Trophoblast cell (in vitro differentiated cells and primary cell): ENCODE data around the gene CYP2J2.
"Not testable (repeated sequence)": the region's sequence is repeated elsewhere in the genome, so short reads cannot be mapped to it uniquely, and the experiment has no call there.

Experiments used
- DNase-seq, 2 donors: peaks; one replicate each; pipeline ENCODE4 v3.0.0-alpha.2; 2016
- H2AFZ ChIP-seq: 2 replicates; pipeline ENCODE4 v1.6.1; 2013; ENCODE audit warnings: low read length, moderate library complexity, mild to moderate bottlenecking; ENCODE audit not compliant: insufficient read depth, poor library complexity
- H2AK5ac ChIP-seq: 2 replicates; pipeline ENCODE4 v1.6.1; 2013; ENCODE audit warnings: mild to moderate bottlenecking, low read length
- H2BK120ac ChIP-seq: 2 replicates; pipeline ENCODE4 v1.6.1; 2013; ENCODE audit warnings: low read length, mild to moderate bottlenecking, moderate library complexity; ENCODE audit not compliant: insufficient read depth, poor library complexity
- H2BK12ac ChIP-seq: 2 replicates; pipeline ENCODE4 v1.6.1; 2013; ENCODE audit warnings: mild to moderate bottlenecking, low read length, moderate library complexity
- H2BK5ac ChIP-seq: 2 replicates; pipeline ENCODE4 v1.6.1; 2013; ENCODE audit warnings: low read length, low read depth, moderate library complexity, mild to moderate bottlenecking; ENCODE audit not compliant: poor library complexity
- H3K14ac ChIP-seq: 2 replicates; pipeline ENCODE4 v1.6.1; 2013; ENCODE audit warnings: mild to moderate bottlenecking, low read length
- H3K18ac ChIP-seq: 2 replicates; pipeline ENCODE4 v1.6.1; 2013; ENCODE audit warnings: mild to moderate bottlenecking, low read length
- H3K23ac ChIP-seq: 2 replicates; pipeline ENCODE4 v1.6.1; 2013; ENCODE audit warnings: low read length
- H3K27ac ChIP-seq: 2 replicates; pipeline ENCODE4 v1.5.1; 2013; ENCODE audit warnings: low read depth, mild to moderate bottlenecking, inconsistent platforms, low read length, moderate library complexity
- H3K27me3 ChIP-seq: 2 replicates; pipeline ENCODE4 v1.6.1; 2013; ENCODE audit warnings: inconsistent platforms, mild to moderate bottlenecking, low read length, moderate library complexity; ENCODE audit not compliant: insufficient read depth
- H3K36me3 ChIP-seq, 2 experiments: 1 replicate in 1 of 2; 2 replicates in 1 of 2; pipeline ENCODE4 v1.6.1; 2013; ENCODE audit warnings: low read length in 2 of 2, mild to moderate bottlenecking in 2 of 2, moderate library complexity in 1 of 2; ENCODE audit not compliant: insufficient read depth in 2 of 2, control insufficient read depth in 1 of 2
- H3K4ac ChIP-seq: 2 replicates; pipeline ENCODE4 v1.6.1; 2013; ENCODE audit warnings: low read depth, mild to moderate bottlenecking, low read length, moderate library complexity
- H3K4me1 ChIP-seq, 2 experiments: 1 replicate in 1 of 2; 2 replicates in 1 of 2; pipeline ENCODE4 v1.6.1; 2013; ENCODE audit warnings: low read length in 2 of 2, mild to moderate bottlenecking in 2 of 2, moderate library complexity in 1 of 2; ENCODE audit not compliant: insufficient read depth in 2 of 2, control insufficient read depth in 1 of 2
- H3K4me2 ChIP-seq: 2 replicates; pipeline ENCODE4 v1.6.1; 2013; ENCODE audit warnings: inconsistent platforms, mild to moderate bottlenecking, low read length, moderate library complexity
- H3K4me3 ChIP-seq: 2 replicates; pipeline ENCODE4 v1.5.1; 2013; ENCODE audit warnings: mild to moderate bottlenecking, low read depth, low read length, inconsistent platforms
- H3K79me1 ChIP-seq: one replicate; pipeline ENCODE4 v1.6.1; 2013; ENCODE audit warnings: low read length
- H3K79me2 ChIP-seq: 2 replicates; pipeline ENCODE4 v1.6.1; 2013; ENCODE audit warnings: low read length, mild to moderate bottlenecking; ENCODE audit not compliant: control insufficient read depth, insufficient read depth, poor library complexity
- H3K9ac ChIP-seq: 2 replicates; pipeline ENCODE4 v1.6.1; 2013; ENCODE audit warnings: mild to moderate bottlenecking, low read length
- H3K9me3 ChIP-seq: 2 replicates; pipeline ENCODE4 v1.6.1; 2013; ENCODE audit warnings: low read depth, mild to moderate bottlenecking, control low read depth, inconsistent platforms, low read length; ENCODE audit not compliant: insufficient read depth
- H4K12ac ChIP-seq: 2 replicates; pipeline ENCODE4 v1.6.1; 2013; ENCODE audit warnings: low read depth, mild to moderate bottlenecking, low read length, moderate library complexity
- H4K8ac ChIP-seq: 2 replicates; pipeline ENCODE4 v1.6.1; 2013; ENCODE audit warnings: low read depth, mild to moderate bottlenecking, low read length, moderate library complexity
- H4K91ac ChIP-seq: one replicate; pipeline ENCODE4 v1.6.1; 2013; ENCODE audit warnings: low read depth, mild to moderate bottlenecking, low read length, moderate library complexity
- WGBS: extraction: QIAGEN DNeasy Blood & Tissue Kit; methylation state at CpG from one replicate; pipeline ENCODE4 v1.1.7; 2013; ENCODE audit warnings: missing lambda C conversion rate; ENCODE audit not compliant: insufficient read length, insufficient coverage; ENCODE audit errors: extremely low coverage; 5-methylcytosine and 5-hydroxymethylcytosine counted together

CYP2J2 gene

DNA sequence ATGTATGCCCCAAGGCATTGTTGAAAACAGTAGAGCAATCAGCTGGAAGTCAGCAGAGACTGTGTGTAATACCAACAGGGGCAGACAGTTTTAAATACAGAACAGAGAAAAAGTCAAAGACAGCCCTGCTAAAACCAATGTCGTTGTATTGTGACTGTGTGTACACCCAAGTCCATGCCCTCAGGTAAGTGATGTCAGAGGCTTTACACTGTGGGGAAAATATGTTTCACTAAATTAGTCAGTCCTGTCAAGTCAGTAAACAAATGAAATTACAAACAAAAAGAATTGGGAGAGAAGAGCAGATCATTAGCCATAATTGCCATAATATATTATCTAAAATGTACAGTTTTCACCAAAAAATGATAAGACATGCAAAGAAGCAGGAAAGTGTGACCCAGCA, 2.4 kb upstream of the CYP2J2 start:
- Histone ChIP-seq H3K79me1 (no peaks in the 10 kb centered on the region), H3K27me3 (no peaks in the 10 kb centered on the region), H2BK120ac (no peak overlapping the region), H3K4ac (no peak overlapping the region), H3K4me3 (no peak overlapping the region), H3K23ac (no peak overlapping the region), H3K14ac (no peak overlapping the region), H3K9me3 (no peaks in the 10 kb centered on the region), H3K4me2 (no peak overlapping the region), H3K36me3 (no peaks in the 10 kb centered on the region), H4K12ac (no peak overlapping the region), H2BK5ac (no peak overlapping the region), H3K27ac (no peak overlapping the region), H2AK5ac (no peak overlapping the region), H3K18ac (no peak overlapping the region), H3K79me2 (no peaks in the 10 kb centered on the region), H4K8ac (no peak overlapping the region), H2BK12ac (no peak overlapping the region), H2AFZ (no peak overlapping the region), H3K4me1 (peaks cover 5 to 6% of the 10 kb centered on the region in 2 experiments), H4K91ac (no peak overlapping the region), H3K9ac (no peak overlapping the region)
- no CpG with 5 or more reads among the region's 1 CpG for WGBS
- peak in 1 of 2 donors; percentile 35 for DNase-seq

DNA sequence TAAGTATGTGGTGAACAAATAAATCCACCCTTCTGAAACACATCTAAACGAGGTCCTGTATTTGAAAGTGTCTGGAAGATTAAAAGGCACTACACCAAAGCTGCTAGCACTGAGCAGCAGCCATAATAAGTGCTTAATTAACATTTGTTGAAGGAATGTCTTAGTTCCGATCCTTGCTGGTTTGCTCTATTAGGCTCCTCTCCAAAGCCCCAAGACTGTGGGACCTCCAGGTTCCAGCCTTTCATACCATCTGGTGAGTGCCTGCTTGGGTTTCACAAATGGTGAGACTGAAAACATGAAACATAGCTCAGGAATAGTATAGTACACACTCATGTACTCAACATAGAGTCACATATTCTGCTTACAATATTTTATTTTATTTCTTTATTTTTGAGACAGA, 640 bp upstream of the CYP2J2 start:
- Histone ChIP-seq H3K27ac (no peak overlapping the region), H3K27me3 (no peaks in the 10 kb centered on the region), H3K4me2 (no peak overlapping the region), H3K4ac (no peak overlapping the region), H3K23ac (no peak overlapping the region), H4K91ac (no peak overlapping the region), H4K12ac (no peak overlapping the region), H2BK120ac (no peak overlapping the region), H4K8ac (no peak overlapping the region), H2BK5ac (no peak overlapping the region), H3K79me1 (no peaks in the 10 kb centered on the region), H3K18ac (no peak overlapping the region), H3K14ac (no peak overlapping the region), H3K4me3 (no peak overlapping the region), H3K9ac (no peak overlapping the region), H3K9me3 (no peaks in the 10 kb centered on the region), H2AK5ac (no peak overlapping the region), H2BK12ac (no peak overlapping the region), H3K36me3 (no peaks in the 10 kb centered on the region), H3K4me1 (peaks cover 5 to 6% of the 10 kb centered on the region in 2 experiments), H3K79me2 (no peaks in the 10 kb centered on the region), H2AFZ (no peak overlapping the region)
- no peak for DNase-seq
- no CpG with 5 or more reads among the region's 2 CpGs for WGBS

DNA sequence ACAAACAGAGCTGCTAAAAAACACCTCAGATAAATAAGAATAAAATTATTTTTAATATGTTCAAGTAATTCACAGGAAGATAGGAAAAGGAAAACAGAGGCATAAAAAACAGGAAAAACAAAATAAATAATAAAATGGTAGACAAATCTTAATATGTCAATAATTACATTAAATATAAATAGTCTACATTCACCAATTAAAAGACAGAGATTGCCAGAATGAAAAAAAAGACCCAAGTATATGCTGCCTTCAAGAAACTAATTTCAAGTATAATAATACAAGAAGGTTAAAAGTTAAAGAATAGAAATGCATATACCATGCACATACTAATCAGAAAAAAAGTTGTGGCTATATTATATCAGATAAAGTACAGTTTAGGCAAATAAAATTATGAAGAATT, 1.9 kb downstream of the CYP2J2 start:
- no peak overlapping the region for H3K9ac ChIP-seq
- no peak overlapping the region for H2AFZ ChIP-seq
- H4K8ac ChIP-seq: no peak overlapping the region
- no peak overlapping the region for H4K91ac ChIP-seq
- H2BK5ac ChIP-seq: no peak overlapping the region
- H3K79me2 ChIP-seq: no peaks in the 10 kb centered on the region
- peaks cover 5 to 6% of the 10 kb centered on the region in 2 experiments for H3K4me1 ChIP-seq
- H3K27ac ChIP-seq: no peak overlapping the region
- no peak overlapping the region for H3K4me2 ChIP-seq
- H3K9me3 ChIP-seq: no peaks in the 10 kb centered on the region
- no peak overlapping the region for H3K18ac ChIP-seq
- H3K14ac ChIP-seq: no peak overlapping the region
- no peak overlapping the region for H2BK120ac ChIP-seq
- no peak overlapping the region for H4K12ac ChIP-seq
- no peak overlapping the region for H2BK12ac ChIP-seq
- H3K4ac ChIP-seq: no peak overlapping the region
- H3K36me3 ChIP-seq: no peaks in the 10 kb centered on the region
- no peak for DNase-seq
- H3K27me3 ChIP-seq: no peaks in the 10 kb centered on the region
- no peaks in the 10 kb centered on the region for H3K79me1 ChIP-seq
- no peak overlapping the region for H3K4me3 ChIP-seq
- H3K23ac ChIP-seq: no peak overlapping the region
- no peak overlapping the region for H2AK5ac ChIP-seq

DNA sequence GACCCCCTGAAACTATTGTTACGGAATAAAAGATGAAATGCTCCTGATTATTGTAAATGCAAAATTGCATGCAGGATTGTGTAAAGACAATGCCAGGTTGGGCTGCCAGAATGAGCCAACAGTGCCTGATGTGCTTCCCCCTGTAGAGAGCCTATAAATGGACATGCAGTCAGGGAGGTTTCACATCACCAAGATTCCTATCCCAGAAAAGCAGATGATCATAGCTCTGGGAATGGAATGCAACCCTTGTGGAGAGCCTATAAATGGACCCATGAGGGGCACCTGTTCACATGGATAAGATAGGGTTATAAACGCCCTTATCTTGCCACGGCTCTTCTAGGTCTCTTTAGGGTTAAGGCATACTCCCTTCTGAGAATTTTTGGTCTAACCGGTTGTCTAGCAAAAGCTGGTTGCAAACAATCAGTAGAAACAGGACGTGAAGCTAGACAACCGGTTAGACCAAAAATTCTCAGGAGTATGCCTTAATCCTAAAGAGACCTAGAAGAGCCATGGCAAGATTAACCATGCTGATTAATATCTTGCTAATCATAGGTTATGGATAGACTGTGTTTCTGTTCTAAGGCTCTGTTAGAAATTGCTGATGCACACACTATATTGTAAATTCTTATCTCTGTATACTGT, 5.2 kb downstream of the CYP2J2 start:
- H3K4me2 ChIP-seq, H3K4ac ChIP-seq, H2AK5ac ChIP-seq, H3K27me3 ChIP-seq, H3K18ac ChIP-seq, H3K4me1 ChIP-seq, H3K9me3 ChIP-seq, H3K9ac ChIP-seq, H2BK120ac ChIP-seq, H3K27ac ChIP-seq, H2BK12ac ChIP-seq, H4K8ac ChIP-seq, H4K91ac ChIP-seq, H2AFZ ChIP-seq, H3K79me1 ChIP-seq, H2BK5ac ChIP-seq, H3K23ac ChIP-seq, H3K36me3 ChIP-seq, H3K14ac ChIP-seq, H4K12ac ChIP-seq, H3K4me3 ChIP-seq, H3K79me2 ChIP-seq: not testable (repeated sequence)
- no CpG with 5 or more reads among the region's 6 CpGs for WGBS
- DNase-seq: peak; percentile 25 to 75
